HG02623 (cell line): ENCODE results near the gene CA10.

Experiments
- ATAC-seq: cut with Tn5 transposase; IDR thresholded peaks from one replicate; pipeline ENCODE4 v1.9.1; 2021; ENCODE audit warnings: moderate library complexity; ENCODE audit not compliant: unreplicated experiment

Gene CA10

GRCh38 chr17:51890710-51891109, 267.8 kb downstream of the CA10 start:
- ATAC-seq = no peak

DNA sequence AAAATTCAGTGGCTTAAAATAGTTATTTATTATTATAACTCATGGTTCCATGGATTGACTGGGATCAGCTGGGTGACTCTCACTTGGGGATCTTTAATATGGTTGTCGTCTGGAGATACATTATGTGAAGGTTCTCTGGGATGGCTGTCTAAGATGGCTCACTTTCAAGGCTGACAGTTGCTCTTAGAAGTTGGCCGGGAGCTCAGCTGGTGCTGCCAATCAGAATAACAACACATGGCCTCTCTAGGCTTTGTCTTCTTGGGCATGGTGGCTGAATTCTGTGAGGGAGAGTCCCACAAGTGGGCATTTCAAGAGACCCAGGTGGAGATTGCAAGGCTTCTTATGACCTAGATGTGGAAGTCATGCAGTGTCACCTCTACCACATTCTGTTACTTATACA, 269.7 kb downstream of the CA10 start:
- no peak for ATAC-seq

DNA sequence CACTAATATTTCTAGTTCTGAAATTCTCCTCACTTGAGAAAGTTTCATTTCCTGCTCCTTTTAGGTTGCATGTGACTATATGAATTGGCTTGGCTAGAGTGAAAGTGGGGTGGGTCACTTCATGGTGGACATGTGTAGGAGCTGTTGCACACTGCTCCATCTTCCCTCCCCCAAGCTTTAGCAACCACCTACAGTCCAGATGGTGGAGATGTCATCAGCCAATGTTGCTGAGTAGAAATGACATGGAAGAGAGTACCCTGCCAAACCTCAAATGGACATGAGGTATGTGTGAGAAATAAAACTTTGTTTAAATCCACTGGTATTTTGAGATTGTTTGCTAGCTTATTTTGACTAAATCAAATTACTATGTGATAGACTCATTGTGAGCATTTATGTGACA, 281.5 kb downstream of the CA10 start:
- ATAC-seq = no peak

GRCh38 chr17:51873302-51873701, 285.2 kb downstream of the CA10 start:
- no peak for ATAC-seq

GRCh38 chr17:51869387-51869786, 289.1 kb downstream of the CA10 start:
- ATAC-seq = no peak

GRCh38 chr17:51860954-51861561, 297.5 kb downstream of the CA10 start:
- ATAC-seq = no peak

DNA sequence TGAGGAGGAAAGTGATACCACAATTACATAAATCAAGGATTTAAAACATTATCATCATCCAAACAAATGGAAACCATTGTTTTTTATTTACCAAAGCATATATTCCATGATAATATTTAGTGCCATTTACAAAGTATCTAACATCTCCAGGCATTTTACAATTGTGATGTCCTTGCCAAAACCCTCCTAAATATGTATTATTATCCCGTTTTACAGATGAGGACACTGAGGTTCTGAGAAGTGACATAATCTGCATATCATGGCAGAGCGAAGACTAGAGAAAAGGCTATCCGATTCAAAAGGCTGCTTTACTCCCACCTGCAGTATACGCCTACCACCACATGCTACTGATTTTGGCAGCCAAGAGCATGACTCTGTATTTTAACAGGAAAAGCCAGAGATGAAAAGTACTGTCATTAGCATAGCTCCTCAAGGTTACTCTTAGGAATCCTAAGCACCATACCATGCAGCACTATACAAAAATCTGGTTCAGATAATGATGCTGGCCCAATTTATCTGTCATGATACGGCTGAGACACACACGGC, 301.4 kb downstream of the CA10 start:
- no peak for ATAC-seq

GRCh38 chr17:51855806-51856205, 302.7 kb downstream of the CA10 start:
- ATAC-seq = no peak

- no peak for ATAC-seq
These were observed 304.7 kb downstream of the CA10 start for GRCh38 chr17:51853857-51854256.

DNA sequence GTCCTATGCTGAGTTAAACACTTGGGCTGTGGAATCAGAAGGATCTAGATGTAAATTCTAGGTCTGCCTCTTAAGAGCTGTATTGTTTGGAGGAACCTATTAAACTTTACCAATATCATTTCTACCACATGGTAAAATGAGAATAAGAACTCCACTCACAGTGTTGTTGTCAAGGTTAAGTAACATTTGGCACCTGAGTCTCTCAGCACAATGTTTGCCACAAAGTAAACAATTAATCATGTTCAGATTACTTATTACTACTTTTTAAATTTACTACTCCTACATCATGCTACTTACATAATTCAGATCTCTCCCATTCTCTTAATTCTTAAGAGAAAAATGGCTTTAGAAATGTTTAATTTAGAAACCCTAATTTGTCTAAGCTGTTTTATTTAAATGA, 305.9 kb downstream of the CA10 start:
- no peak for ATAC-seq

GRCh38 chr17:51850201-51850600, 308.3 kb downstream of the CA10 start:
- ATAC-seq = no peak

- no peak for ATAC-seq
These were observed 310.1 kb downstream of the CA10 start for GRCh38 chr17:51848451-51848850.

DNA sequence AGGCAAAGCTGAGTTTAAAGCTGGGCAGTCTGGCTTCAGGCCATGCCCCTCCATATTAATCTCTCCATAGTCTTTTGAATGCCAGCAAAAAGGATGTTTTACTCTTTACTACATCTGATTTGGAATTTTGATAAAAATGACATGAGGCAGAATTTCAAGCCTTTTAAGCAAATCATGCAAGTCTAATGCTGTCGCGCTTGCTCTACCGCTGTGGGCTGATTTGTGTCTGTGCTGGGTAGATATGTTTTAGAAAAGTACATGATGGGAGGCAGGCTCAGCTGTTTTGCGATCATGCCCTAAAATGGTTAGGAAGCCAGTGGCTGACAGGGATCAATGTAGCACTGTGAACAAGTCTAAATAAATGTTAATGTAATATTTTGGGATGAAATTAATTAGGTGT, 311.9 kb downstream of the CA10 start:
- no peak for ATAC-seq

DNA sequence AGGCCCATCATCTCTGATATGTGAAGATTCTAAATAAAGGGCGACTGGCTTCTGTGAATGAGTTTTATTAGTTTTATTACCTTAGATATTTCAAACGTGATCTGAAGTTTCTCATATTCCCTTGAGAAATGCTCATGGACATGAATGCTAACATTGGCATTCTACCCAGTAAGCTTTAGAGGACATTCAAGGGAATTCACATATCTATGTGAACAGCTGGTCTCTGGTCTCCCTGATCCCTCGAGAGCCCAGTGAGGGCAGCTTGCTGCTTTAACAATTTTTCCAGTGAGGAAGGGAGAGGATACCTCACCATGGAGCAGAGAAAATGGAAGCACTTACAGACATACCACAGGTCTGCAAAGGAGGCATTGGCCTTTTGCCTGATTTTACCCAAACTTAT, 312.7 kb downstream of the CA10 start:
- ATAC-seq = no peak

DNA sequence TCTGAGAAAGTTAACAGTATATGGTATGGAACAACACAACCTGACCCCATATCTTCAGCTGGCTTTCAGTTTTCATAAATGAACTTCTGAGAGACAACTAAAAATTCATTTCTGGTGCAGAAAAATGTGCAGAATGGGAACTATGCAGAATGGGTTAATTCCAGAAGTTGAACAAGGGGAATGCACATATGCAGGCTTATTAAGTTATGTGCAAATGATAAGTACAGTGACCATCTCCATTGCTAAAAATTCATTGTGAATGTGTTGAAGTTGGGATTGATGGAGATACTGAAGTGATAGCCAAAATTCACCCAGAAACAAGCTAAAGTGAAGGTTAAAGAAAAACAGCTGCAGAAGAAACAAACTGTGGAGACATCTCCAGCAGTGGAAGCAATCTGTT, 315.8 kb downstream of the CA10 start:
- no peak for ATAC-seq

- ATAC-seq = no peak
These were observed 316.8 kb downstream of the CA10 start for GRCh38 chr17:51841669-51842068.

GRCh38 chr17:51840688-51841087, 317.8 kb downstream of the CA10 start:
- ATAC-seq = no peak

DNA sequence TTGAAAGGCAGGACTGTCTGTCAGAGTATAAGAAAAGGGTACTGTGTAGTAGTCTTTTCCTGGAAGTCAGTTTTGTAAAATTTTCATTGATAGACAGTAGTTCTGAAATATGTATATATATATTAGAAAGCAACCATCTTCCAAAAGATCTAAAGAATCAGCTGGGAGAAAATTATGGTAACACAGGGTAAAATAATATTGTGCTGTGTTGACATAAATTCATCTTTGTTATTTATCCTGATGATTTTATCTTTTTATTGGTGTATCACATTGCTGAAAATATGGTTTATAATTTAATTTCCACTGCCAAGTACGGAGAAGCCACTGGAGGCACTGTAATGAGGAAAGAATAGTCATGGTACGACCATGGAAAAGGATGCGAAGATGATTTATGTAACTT, 324.9 kb downstream of the CA10 start:
- no peak for ATAC-seq

- no peak for ATAC-seq
These were observed 325.5 kb downstream of the CA10 start for GRCh38 chr17:51833045-51833444.

DNA sequence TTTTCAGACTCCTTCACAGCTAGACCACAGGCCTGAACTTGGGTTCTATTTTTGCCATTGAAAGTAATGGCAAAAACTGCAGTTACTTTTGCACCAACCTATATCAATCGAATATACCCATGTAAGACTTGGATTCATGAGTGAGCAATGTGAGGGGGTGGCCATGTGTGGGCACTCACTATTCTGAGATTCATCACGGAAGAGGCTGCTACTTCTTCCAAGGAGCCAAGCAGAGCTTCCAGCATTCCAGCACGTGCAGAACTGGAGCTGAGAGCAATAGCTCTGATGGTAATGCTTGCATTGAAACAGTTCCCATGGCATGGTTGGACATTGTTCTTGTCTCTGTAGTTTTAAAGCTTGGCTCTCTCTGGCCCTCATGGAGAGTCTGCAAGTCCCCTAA, 327.6 kb downstream of the CA10 start:
- no peak for ATAC-seq

GRCh38 chr17:51830451-51830850, 328.1 kb downstream of the CA10 start:
- no peak for ATAC-seq

- ATAC-seq = no peak
These were observed 329.6 kb downstream of the CA10 start for GRCh38 chr17:51828901-51829300.

GRCh38 chr17:51827140-51827539, 331.4 kb downstream of the CA10 start:
- ATAC-seq = no peak
